NCI-H82 treated with DMSO at 0.1 percent for 48 hours (cell line): ENCODE data around the gene RRAD.
"Not testable (repeated sequence)": the region's sequence is repeated elsewhere in the genome, so short reads cannot be mapped to it uniquely, and the experiment has no call there.

ENCODE experiments used
- DNase-seq: peaks from one replicate; lab custom pipeline; 2025; ENCODE audit not compliant: unreplicated experiment; lab: John Stamatoyannopoulos, UW

The RRAD gene

GRCh38 chr16:66925322-66925840, at the start of gene RRAD:
TSS of gene RRAD (minus strand) at chr16:66925535. CDS start at chr16:66925179, 356 bp downstream.
- DNase-seq: no peak

GRCh38 chr16:66974932-66975246, 49.6 kb upstream of the RRAD start:
- DNase-seq: not testable (repeated sequence)

GRCh38 chr16:66974156-66974931, 49.0 kb upstream of the RRAD start:
- DNase-seq: not testable (repeated sequence)

- DNase-seq: no peak
Measured at GRCh38 chr16:66973716-66974115, 48.4 kb upstream of the RRAD start.

- no peak for DNase-seq
Measured at GRCh38 chr16:66972983-66973382, 47.6 kb upstream of the RRAD start.

- no peak for DNase-seq
Measured at GRCh38 chr16:66970775-66971720, 45.7 kb upstream of the RRAD start.

GRCh38 chr16:66968847-66969246, 43.5 kb upstream of the RRAD start:
- no peak for DNase-seq

GRCh38 chr16:66964049-66964448, 38.7 kb upstream of the RRAD start:
- no peak for DNase-seq

- DNase-seq: no peak
Measured at GRCh38 chr16:66961914-66962313, 36.6 kb upstream of the RRAD start.

GRCh38 chr16:66961065-66961744, 35.9 kb upstream of the RRAD start, which contains the start of gene CES3:
TSS of gene CES3 (plus strand) at chr16:66961266. CDS start at chr16:66961308, 42 bp downstream.
- peak; percentile 75 for DNase-seq

GRCh38 chr16:66960270-66960669, 34.9 kb upstream of the RRAD start:
- no peak for DNase-seq

- DNase-seq: no peak
Measured at GRCh38 chr16:66959704-66960161, 34.4 kb upstream of the RRAD start.

GRCh38 chr16:66958857-66959703, 33.7 kb upstream of the RRAD start:
- no peak for DNase-seq

GRCh38 chr16:66956154-66956457, 30.8 kb upstream of the RRAD start:
- DNase-seq: not testable (repeated sequence)

- DNase-seq: not testable (repeated sequence)
Measured at GRCh38 chr16:66955363-66956153, 30.2 kb upstream of the RRAD start.

GRCh38 chr16:66954097-66954659, 28.8 kb upstream of the RRAD start:
- DNase-seq: peak; percentile 62

- no peak for DNase-seq
Measured at GRCh38 chr16:66953462-66954096, 28.2 kb upstream of the RRAD start.

GRCh38 chr16:66952430-66953110, 27.2 kb upstream of the RRAD start:
- DNase-seq: peak; percentile 90
